ENCODE data around the gene FAM135A.

GRCh38 chr6:70586114-70586513, 172.8 kb downstream of the FAM135A start:
- TF ChIP-seq CBFB (IDR thresholded peaks at IDR 0.05; ENCODE audit: low read depth) = no peak
- TF ChIP-seq ZNF207 (IDR thresholded peaks at IDR 0.05; ENCODE audit: borderline replicate concordance) = no peak
- no peak for TF ChIP-seq USF2 (IDR thresholded peaks at IDR 0.05; ENCODE audit: borderline replicate concordance, low read depth, low read length)
- no peak for TF ChIP-seq CTCF (IDR thresholded peaks at IDR 0.05 in 2 of 3, conservative IDR thresholded peaks at IDR 0.05 in 1 of 3; ENCODE audit: control insufficient read depth in 2 of 3, extremely low read depth in 1 of 3, insufficient read depth in 1 of 3, low read depth in 3 of 3, low read length in 3 of 3)
- no peak for TF ChIP-seq TBL1XR1 (IDR thresholded peaks at IDR 0.05; ENCODE audit: low read depth, low read length)
- no peak for TF ChIP-seq CHD2 (IDR thresholded peaks at IDR 0.05; ENCODE audit: borderline replicate concordance, low read depth, low read length)

All from GM12878 (cell line).